Astrocyte (in vitro differentiated cells and primary cell): ENCODE measurements around the gene ZSCAN12.

Source experiments
- EZH2 ChIP-seq: IDR thresholded peaks from 2 replicates; pipeline ENCODE4 v1.6.1; 2012; ENCODE audit warnings: mild to moderate bottlenecking, low read length, inconsistent platforms; ENCODE audit not compliant: insufficient read depth
- TF ChIP-seq, protein P1 (sequence below): IDR thresholded peaks from 2 replicates; pipeline ENCODE4 v1.5.1; 2011; ENCODE audit warnings: low read depth, mild to moderate bottlenecking, inconsistent platforms, low read length, moderate library complexity; ENCODE audit not compliant: insufficient read depth

DNA sequence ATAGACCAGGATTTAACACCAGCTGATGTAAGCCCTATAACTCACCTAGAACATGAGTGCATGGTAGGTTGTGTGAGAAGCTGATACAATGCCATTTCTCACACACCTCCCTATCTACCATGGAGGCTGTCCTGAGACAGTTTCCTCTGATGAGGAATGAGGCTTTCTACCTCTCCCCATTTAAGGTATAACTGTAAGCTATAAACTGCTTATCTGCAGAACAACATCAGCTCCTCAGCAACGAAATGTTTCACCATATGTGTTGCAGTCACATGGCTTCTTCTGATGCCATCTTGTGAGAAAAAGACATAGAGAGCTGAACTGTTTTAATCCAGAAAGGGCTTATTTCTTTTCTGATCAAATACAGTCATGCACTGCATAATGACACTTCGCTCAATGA is 29.1 kb downstream of the ZSCAN12 start:
- TF ChIP-seq, protein P1, sequence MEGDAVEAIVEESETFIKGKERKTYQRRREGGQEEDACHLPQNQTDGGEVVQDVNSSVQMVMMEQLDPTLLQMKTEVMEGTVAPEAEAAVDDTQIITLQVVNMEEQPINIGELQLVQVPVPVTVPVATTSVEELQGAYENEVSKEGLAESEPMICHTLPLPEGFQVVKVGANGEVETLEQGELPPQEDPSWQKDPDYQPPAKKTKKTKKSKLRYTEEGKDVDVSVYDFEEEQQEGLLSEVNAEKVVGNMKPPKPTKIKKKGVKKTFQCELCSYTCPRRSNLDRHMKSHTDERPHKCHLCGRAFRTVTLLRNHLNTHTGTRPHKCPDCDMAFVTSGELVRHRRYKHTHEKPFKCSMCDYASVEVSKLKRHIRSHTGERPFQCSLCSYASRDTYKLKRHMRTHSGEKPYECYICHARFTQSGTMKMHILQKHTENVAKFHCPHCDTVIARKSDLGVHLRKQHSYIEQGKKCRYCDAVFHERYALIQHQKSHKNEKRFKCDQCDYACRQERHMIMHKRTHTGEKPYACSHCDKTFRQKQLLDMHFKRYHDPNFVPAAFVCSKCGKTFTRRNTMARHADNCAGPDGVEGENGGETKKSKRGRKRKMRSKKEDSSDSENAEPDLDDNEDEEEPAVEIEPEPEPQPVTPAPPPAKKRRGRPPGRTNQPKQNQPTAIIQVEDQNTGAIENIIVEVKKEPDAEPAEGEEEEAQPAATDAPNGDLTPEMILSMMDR: no peak
- TF ChIP-seq EZH2: no peak
